Measurements from ENCODE around the gene CPNE7.

- TF ChIP-seq CTCF (IDR thresholded peaks at IDR 0.05) = no peak
- no peak for TF ChIP-seq EZH2 (IDR thresholded peaks at IDR 0.05)
Observed at GRCh38 chr16:89619840-89620239, 44.3 kb downstream of the CPNE7 start.
